Ecto neural progenitor cell (in vitro differentiated cells): ENCODE data around the gene PHLPP1.

Source experiments
- DNase-seq: peaks from one replicate; pipeline ENCODE4 v3.0.0-alpha.2; 2018; ENCODE audit warnings: low spot score

PHLPP1 gene

DNA sequence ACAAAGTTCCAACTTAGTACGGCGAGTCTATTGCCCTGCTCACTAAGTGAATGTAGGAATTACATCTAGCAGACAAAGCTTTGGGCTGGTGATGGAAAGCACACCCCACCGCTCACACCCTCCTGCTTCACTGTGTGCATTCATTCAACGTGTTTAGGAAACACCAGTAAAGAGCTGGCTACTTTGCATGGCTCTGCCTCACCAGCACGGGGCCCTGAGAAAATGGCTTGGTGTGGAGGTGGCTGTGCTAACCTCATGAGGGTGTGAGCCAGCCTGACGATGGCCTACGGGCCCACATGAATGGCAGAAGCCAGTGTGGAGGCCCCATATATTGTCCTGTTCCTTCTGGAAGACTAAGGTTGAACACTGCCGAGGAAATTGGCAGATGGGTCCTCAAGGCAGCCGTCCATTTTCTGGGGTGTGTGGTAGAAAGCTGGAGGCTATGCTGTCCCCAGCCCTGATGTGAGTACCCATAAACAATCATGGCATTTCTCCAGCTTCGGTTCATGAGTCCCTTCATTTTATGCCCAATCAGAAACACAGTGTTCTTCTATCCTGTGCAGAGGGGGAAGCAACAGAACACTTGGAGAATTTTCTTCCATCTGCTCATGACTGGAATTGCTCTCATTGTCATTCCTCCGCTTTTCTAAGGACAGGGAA is 269.4 kb downstream of the PHLPP1 start:
- no peak for DNase-seq

DNA sequence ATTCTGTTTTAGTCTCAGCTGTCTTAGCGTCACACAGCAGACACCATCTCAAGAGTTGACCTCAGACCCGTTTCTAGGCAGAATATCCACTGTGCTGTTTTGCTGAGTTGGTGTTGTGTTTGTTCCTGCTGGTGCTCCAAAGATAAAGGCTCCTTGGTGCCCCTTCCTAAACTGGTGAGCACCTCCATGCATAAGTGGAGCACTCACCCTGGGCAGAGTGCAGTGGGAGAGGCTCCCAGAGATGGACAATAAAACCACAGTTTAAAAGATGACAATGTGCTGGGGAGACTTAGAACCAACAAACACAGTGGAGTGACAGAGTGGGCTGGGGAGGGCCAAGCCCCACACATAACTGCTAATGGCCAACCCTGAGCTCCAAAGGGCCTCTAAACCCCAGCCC is 271.1 kb downstream of the PHLPP1 start:
- no peak for DNase-seq

DNA sequence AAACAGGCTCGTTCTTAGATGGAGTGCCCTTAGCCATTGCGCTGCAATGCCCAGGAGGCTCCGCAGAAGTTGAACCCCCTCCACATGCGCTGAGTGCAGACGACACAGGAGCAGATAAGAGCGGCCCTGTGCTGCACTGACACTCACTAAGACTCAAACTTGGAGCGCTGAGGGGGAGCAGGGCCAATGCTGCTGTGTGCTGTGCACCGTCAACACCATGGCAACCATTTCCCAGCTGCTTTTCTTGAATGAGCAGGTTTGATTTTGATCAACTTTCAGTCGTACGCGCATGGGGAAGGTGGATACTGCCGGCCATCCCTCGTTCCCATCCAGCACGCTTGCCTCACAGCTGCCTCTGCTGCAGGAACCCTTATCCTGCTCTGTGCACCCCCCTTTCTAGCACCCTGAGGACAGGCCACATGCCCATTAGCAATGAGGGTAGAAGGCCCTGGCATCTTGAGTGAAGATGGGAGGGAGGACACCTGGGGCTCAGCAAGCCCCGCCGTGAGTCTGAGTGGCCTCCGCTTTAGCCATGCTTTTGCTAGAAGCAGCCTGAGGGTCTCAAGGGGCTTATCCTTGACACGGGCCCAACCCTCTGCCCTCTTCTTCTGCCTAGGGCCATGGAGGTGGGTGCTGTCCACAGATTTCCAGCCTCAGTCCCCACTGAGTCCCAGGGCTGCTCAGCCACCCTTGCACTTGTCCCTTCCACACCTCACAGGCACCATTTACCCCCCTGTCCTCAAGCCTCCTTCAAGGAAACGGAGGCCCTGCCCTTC is 271.9 kb downstream of the PHLPP1 start:
- peak; percentile 34 for DNase-seq

DNA sequence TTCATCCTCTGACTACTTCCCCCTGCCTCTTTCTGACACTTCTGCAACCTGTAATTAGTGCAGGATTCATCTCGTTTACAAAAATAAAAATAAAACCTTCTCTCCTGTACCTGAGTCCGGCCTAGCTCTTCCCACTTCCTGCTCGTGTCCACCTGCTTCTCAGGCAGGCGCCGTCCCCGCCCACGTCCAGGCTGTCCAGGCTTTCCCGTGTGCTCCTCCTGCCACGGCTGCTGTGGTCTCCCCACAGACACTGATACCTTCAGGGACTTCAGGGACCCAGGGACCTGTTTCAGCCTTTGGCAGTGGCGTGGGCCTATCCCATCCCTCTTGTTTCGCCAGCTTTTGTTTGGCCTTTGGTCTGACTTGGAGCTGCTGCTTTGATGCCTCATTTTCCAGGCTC is 272.5 kb downstream of the PHLPP1 start:
- DNase-seq, result no peak

- DNase-seq, result no peak
Observed at GRCh38 chr18:62988471-62988870, 273.1 kb downstream of the PHLPP1 start.

GRCh38 chr18:62989195-62989594 is 273.9 kb downstream of the PHLPP1 start:
- DNase-seq, result no peak

GRCh38 chr18:62990653-62991052 is 275.3 kb downstream of the PHLPP1 start:
- DNase-seq, result no peak

DNA sequence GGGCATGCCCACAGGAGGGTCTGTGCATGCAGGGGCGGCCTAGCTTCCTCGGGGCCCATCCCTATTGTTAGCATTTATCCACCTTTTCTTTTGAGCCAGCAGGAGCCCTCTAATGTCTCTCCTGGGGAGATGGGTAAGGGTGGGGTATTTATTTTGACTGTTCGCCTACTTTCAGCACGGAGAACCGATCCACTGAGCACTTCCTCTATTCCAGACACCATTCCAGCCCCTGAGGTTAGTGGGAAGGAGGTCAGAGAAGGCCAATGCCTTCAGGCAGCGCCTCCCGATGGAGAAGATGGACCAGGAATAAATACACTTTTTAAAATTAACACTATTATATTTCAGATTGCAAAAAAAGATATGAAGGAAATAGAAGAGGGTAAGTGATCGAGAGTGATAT is 276.0 kb downstream of the PHLPP1 start:
- DNase-seq, result no peak

DNA sequence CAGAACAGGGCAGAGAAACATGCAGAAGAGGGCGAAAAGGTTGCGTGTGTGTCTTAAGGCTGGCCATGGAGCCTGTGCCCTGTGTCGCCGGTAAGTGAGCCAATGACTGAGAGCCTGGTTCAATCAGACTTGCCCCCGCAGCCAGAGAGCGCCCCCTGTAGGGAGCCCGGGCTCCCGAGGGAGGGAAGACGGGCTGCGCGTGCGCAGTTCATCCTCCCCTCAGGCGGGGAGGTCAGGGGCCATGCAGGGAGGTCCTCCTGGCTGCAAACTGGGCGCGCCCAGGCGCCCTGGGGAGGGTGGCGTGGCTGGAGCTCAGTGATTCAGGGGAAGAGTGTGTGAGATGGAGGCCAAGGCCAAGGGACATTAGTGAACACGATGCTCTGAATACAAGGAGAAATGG is 276.6 kb downstream of the PHLPP1 start:
- DNase-seq, result peak; percentile 41

DNA sequence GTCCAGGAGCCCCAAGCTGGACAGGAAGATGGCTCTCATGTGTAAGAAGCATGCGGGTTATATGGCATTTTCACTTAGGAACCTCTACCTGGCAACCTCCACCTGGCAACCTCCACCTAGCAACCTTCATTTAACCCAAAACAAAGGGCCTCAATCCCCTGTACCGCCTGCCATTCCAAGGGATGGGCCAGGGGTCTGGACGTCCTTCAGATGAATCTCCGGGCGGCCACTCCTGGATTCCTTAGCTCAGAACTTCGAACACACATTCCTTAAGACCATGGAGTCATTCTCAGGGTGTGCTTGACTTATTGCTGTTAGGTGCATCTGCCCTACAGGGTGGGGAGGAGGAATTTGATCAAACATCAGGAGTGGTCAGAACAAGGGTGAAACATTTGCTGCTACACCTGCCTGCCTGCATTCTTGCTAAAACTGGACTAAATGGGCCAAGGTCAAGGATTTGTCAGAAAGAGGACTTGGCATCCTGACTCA is 277.6 kb downstream of the PHLPP1 start:
- DNase-seq, result no peak

GRCh38 chr18:62996566-62996965 is 281.2 kb downstream of the PHLPP1 start:
- peak; percentile 43 for DNase-seq

- DNase-seq, result no peak
Observed at GRCh38 chr18:62997076-62997475, 281.7 kb downstream of the PHLPP1 start.

DNA sequence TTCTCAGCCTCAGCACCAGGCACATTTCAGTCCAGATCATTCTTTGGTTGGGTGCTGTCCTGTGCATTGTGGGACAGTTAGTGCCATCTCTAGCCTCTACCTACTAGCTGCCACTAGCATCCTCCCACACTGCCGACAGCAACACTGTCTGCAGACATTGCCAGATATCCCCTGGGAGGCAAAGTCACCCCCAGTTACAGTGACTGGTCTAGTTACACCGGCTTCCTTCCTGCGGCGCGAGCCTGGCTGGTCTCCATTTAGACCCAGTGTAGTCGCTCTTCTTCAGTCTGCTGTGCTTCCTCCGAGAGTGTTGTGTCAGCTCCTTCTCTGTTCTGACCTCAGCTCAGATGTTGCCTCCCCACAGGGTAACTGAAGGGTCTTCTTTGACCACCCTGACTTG is 283.1 kb downstream of the PHLPP1 start:
- no peak for DNase-seq

DNA sequence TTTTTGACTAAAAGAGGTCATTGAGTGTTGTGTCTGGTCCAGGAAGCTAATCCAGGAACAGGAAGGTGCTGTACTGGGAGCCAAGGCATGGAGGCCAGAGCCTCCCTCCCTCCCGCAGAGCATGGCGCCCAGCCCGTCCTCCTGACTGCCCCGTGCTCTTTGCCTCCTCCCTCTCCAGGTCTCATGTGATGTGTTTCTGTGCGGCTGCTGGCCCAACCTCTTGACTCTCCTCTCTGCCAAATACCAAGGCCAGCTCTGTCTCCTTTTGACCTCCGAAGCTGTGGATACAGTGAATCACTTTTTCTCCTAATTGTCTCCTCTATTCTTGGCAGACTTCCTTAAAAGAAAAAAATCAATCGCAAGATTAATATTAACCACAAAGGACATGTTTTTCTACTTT is 284.1 kb downstream of the PHLPP1 start:
- DNase-seq, result no peak

DNA sequence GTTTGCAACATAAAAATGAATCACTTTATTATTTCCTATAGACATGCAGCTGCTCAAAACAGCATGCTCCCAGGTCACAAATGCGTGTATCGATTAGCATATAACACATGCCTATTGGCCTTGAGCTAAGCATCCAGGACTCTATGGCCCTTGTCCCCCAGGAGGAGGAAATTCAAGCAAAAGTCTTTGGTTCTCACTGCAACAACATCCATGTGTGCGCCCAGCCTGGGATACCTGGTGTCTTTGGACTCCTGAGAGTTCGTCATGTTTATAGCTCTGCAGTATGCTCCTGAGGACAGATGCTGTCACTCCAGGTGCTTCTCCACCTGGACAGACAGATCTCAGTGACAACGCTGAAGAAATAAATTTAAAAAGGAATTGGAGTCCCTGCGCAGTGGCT is 284.6 kb downstream of the PHLPP1 start:
- no peak for DNase-seq

- DNase-seq, result no peak
Observed at GRCh38 chr18:63000839-63001238, 285.5 kb downstream of the PHLPP1 start.

DNA sequence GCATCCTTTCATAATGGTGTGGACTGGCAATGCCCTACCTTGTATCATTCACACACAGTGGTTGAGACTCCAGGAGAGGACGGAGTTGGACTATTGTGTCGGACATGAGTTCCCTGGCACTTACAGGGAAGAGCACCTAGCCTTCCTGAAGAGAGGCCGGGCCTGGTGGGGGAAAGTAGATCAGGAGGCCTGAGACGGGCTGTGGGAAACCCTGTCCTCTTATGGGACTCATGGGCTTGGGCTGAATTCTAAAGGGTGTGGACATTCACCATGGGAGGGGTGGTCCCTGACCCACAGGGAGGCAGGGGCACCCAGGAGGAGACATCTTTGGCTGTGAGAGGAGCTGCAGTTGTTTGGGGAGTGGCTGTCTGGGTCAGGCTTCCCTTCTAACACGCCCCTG is 286.5 kb downstream of the PHLPP1 start:
- no peak for DNase-seq

- DNase-seq, result no peak
Observed at GRCh38 chr18:63002305-63002704, 287.0 kb downstream of the PHLPP1 start.

GRCh38 chr18:63002803-63003445 is 287.6 kb downstream of the PHLPP1 start:
- DNase-seq, result no peak

DNA sequence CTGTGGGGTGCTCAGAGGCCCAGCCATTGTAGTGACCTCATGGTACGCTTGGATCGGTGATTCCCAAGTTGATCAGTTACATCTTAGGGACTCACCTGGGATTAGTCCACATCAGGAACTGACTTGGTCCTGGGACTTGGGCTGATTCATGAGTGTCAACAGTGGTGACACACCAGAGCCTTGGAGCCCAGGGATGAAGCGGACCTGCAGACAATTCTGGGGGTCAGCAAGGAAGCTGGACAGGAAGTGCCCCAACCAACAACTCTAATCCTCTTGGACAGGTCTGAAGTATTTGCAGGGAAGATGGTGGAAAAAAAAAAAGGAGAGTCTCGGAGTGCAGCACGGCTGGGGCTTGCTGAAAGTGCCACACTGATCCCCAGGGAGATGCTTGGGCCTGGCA is 288.6 kb downstream of the PHLPP1 start:
- DNase-seq, result no peak

- no peak for DNase-seq
Observed at GRCh38 chr18:63004466-63005089, 289.2 kb downstream of the PHLPP1 start.

DNA sequence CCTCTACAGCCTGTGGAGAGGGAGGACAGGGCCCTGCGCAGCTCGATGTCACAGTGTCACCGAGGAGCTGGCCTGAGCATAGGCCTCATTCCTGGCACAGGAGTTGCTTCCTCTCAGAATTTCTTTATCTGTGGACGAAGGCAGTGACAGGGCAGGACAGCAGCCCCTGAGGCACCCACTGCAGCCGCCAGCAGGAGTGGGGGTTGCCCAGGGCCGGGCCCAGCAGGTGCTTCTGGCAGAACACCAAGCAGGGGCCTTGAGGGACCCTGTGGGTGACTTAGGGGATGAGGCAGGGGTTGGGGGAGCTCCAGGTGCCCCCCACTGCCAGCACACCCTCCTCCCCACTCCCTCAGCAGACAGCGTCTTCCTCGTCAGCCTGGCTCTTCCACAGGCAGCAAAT is 290.0 kb downstream of the PHLPP1 start:
- DNase-seq, result no peak

DNA sequence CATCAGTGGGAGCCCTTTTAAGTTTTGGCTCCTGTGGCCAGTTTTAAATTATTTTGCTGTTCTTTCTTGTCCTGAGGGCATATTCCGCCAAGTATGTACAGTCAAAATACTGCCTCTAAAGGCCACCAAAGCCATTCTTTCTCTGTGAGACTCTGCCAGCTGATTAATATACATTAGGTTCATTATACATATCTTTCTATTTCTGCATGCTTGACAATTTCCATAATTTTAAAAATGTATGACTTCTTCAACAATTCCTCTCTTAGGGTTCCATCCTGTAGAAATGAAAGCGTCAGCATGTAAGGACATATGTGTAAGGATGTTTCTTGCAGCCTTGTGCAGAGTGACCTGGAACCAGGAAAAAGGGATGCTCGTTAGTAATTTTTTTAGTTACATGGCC is 291.9 kb downstream of the PHLPP1 start:
- DNase-seq, result no peak
